GM21526 (cell line): ENCODE measurements around the gene BBLN.
"Not testable (repeated sequence)": the region's sequence is repeated elsewhere in the genome, so short reads cannot be mapped to it uniquely, and the experiment has no call there.

Experiments used
- ATAC-seq: cut with Tn5 transposase; IDR thresholded peaks from one replicate; pipeline ENCODE4 v1.9.1; 2021; ENCODE audit warnings: moderate library complexity; ENCODE audit not compliant: unreplicated experiment, low FRiP score

The BBLN gene

GRCh38 chr9:128159784-128160602 lies at the start of gene BBLN:
Gene BBLN, plus strand, starts transcription at chr9:128160265. Its CDS starts 143 bp downstream, at chr9:128160408.
- ATAC-seq = peak; percentile 61

GRCh38 chr9:128111726-128112125 lies 48.3 kb upstream of the BBLN start:
- not testable (repeated sequence) for ATAC-seq

- no peak for ATAC-seq
These were observed 46.3 kb upstream of the BBLN start for GRCh38 chr9:128113526-128114325.

- no peak for ATAC-seq
These were observed 45.5 kb upstream of the BBLN start for GRCh38 chr9:128114326-128115186.

- ATAC-seq = no peak
These were observed 44.6 kb upstream of the BBLN start for GRCh38 chr9:128115187-128116103.

GRCh38 chr9:128116104-128117083 lies 43.7 kb upstream of the BBLN start:
- no peak for ATAC-seq

GRCh38 chr9:128117613-128118471 lies 42.2 kb upstream of the BBLN start:
- no peak for ATAC-seq

- ATAC-seq = no peak
These were observed 41.6 kb upstream of the BBLN start for GRCh38 chr9:128118472-128118857.

- ATAC-seq = no peak
These were observed 40.9 kb upstream of the BBLN start for GRCh38 chr9:128118971-128119665.

GRCh38 chr9:128120061-128120740 lies 39.9 kb upstream of the BBLN start:
- ATAC-seq = no peak

- no peak for ATAC-seq
These were observed 39.2 kb upstream of the BBLN start for GRCh38 chr9:128120741-128121465.

GRCh38 chr9:128121466-128121810 lies 38.6 kb upstream of the BBLN start:
- ATAC-seq = no peak

GRCh38 chr9:128121924-128122808 lies 37.9 kb upstream of the BBLN start:
- ATAC-seq = no peak

GRCh38 chr9:128122809-128123175 lies 37.3 kb upstream of the BBLN start:
- ATAC-seq = no peak

GRCh38 chr9:128123451-128124080 lies 36.5 kb upstream of the BBLN start:
- ATAC-seq = no peak
